Measurements from ENCODE around the gene EXOC7. TPM values are rescaled to one million over a fixed set of nuclear protein-coding genes. Genes with fewer than 3 reads are reported as not detected.

Gene EXOC7
- total RNA-seq, 1 experiment from 2014 or later: 114 TPM

DNA sequence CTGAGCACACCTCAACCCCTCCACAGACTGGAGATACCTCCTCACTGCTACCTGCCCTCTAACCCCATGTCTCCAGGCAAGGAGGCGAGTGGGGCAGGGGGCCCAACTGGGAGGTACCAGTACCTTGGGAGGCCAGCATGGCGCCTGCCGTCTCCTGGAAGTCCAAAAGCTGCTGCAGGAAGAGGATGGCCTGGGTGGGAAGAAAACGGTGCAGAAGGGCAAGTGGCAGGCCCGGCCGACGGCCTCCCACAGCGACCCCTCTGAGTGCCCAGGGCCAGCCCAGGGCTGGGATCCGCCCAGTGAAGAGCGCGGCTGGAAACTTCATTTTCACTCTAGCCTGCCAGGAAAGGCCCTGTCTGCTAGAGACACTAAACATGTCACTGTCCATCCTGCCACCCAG is 16.1 kb downstream of the EXOC7 start:
- ChIA-PET POLR2A (no interaction called here), RAD21 (ENCODE audit: low non-redundant PET in 1 of 2, low total read pairs in 2 of 2, uncharacterized antibody in 2 of 2, unreplicated experiment in 2 of 2) (no interaction called here), CTCF (no interaction called here)
- Histone ChIP-seq H3K4me2 (ENCODE audit: low read length) (no peak overlapping the region), H2AFZ (ENCODE audit: low read depth, low read length, poor library complexity, severe bottlenecking) (no peak overlapping the region), H3K27me3 (ENCODE audit: insufficient read depth, low read length) (no peaks in the 10 kb centered on the region), H3K9me3 (ENCODE audit: control insufficient read depth in 1 of 2, insufficient read depth in 1 of 2, low read depth in 1 of 2, low read length in 2 of 2) (no peaks in the 10 kb centered on the region), H3K9me2 (ENCODE audit: insufficient read depth) (no peaks in the 10 kb centered on the region), H3K79me2 (ENCODE audit: insufficient read depth, low read length) (no peaks in the 10 kb centered on the region), H3K4me1 (ENCODE audit: control insufficient read depth in 1 of 2, insufficient read depth in 2 of 2, low read length in 2 of 2) (no peaks in the 10 kb centered on the region), H3K9ac (ENCODE audit: low read length) (no peak overlapping the region), H4K20me1 (ENCODE audit: insufficient read depth) (no peaks in the 10 kb centered on the region), H3K27ac (ENCODE audit: low read depth, low read length) (no peak overlapping the region), H3K4me3 (replicated peaks in 1 of 2; ENCODE audit: low read depth in 1 of 2, low read length in 2 of 2) (no peak overlapping the region), H3K36me3 (ENCODE audit: control insufficient read depth in 1 of 2, insufficient read depth in 2 of 2, low read length in 2 of 2) (peaks cover 40 to 50% of the 10 kb centered on the region in 2 experiments; a peak in 3 of 4 replicates)
- no TSS peak for BruUV-seq (replicated peaks)
- intact Hi-C loops (cut with micrococcal nuclease): no loop called here
- DNase-seq (ENCODE audit: low read depth, low spot score) (no peak), ATAC-seq (no peak)
- TF ChIP-seq SRF (IDR thresholded peaks at IDR 0.05; ENCODE audit: low read depth): no peak
- no peak for TF ChIP-seq FOSL1 (IDR thresholded peaks at IDR 0.05; ENCODE audit: low read depth)
- TF ChIP-seq, protein P1, sequence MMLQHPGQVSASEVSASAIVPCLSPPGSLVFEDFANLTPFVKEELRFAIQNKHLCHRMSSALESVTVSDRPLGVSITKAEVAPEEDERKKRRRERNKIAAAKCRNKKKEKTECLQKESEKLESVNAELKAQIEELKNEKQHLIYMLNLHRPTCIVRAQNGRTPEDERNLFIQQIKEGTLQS (IDR thresholded peaks at IDR 0.05): no peak
- no peak for TF ChIP-seq YY1 (IDR thresholded peaks at IDR 0.05; ENCODE audit: extremely low read depth, insufficient replicate concordance, low read depth, low read length)
- TF ChIP-seq POLR2A (IDR thresholded peaks at IDR 0.05; ENCODE audit: borderline replicate concordance, extremely low read depth, insufficient read depth, insufficient read length): no peak
- TF ChIP-seq ZNF274 (IDR thresholded peaks at IDR 0.05; ENCODE audit: low read depth, low read length): no peak
- no peak for TF ChIP-seq RAD21 (IDR thresholded peaks at IDR 0.05; ENCODE audit: low read depth)
- no peak for TF ChIP-seq TCF7L2 (IDR thresholded peaks at IDR 0.05; ENCODE audit: borderline replicate concordance, extremely low read depth, insufficient read depth, insufficient read length)
- no peak for TF ChIP-seq EZH2 (IDR thresholded peaks at IDR 0.05)
- TF ChIP-seq EZH2phosphoT487 (IDR thresholded peaks at IDR 0.05; ENCODE audit: borderline replicate concordance): no peak
- no peak for TF ChIP-seq SP1 (IDR thresholded peaks at IDR 0.05; ENCODE audit: low read depth)
- TF ChIP-seq, protein P2, sequence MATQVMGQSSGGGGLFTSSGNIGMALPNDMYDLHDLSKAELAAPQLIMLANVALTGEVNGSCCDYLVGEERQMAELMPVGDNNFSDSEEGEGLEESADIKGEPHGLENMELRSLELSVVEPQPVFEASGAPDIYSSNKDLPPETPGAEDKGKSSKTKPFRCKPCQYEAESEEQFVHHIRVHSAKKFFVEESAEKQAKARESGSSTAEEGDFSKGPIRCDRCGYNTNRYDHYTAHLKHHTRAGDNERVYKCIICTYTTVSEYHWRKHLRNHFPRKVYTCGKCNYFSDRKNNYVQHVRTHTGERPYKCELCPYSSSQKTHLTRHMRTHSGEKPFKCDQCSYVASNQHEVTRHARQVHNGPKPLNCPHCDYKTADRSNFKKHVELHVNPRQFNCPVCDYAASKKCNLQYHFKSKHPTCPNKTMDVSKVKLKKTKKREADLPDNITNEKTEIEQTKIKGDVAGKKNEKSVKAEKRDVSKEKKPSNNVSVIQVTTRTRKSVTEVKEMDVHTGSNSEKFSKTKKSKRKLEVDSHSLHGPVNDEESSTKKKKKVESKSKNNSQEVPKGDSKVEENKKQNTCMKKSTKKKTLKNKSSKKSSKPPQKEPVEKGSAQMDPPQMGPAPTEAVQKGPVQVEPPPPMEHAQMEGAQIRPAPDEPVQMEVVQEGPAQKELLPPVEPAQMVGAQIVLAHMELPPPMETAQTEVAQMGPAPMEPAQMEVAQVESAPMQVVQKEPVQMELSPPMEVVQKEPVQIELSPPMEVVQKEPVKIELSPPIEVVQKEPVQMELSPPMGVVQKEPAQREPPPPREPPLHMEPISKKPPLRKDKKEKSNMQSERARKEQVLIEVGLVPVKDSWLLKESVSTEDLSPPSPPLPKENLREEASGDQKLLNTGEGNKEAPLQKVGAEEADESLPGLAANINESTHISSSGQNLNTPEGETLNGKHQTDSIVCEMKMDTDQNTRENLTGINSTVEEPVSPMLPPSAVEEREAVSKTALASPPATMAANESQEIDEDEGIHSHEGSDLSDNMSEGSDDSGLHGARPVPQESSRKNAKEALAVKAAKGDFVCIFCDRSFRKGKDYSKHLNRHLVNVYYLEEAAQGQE (IDR thresholded peaks at IDR 0.05; ENCODE audit: low read depth): no peak
- no peak for TF ChIP-seq JUND (IDR thresholded peaks at IDR 0.05)
- TF ChIP-seq, protein P3, sequence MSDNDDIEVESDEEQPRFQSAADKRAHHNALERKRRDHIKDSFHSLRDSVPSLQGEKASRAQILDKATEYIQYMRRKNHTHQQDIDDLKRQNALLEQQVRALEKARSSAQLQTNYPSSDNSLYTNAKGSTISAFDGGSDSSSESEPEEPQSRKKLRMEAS (IDR thresholded peaks at IDR 0.05): no peak
- TF ChIP-seq, protein P4, sequence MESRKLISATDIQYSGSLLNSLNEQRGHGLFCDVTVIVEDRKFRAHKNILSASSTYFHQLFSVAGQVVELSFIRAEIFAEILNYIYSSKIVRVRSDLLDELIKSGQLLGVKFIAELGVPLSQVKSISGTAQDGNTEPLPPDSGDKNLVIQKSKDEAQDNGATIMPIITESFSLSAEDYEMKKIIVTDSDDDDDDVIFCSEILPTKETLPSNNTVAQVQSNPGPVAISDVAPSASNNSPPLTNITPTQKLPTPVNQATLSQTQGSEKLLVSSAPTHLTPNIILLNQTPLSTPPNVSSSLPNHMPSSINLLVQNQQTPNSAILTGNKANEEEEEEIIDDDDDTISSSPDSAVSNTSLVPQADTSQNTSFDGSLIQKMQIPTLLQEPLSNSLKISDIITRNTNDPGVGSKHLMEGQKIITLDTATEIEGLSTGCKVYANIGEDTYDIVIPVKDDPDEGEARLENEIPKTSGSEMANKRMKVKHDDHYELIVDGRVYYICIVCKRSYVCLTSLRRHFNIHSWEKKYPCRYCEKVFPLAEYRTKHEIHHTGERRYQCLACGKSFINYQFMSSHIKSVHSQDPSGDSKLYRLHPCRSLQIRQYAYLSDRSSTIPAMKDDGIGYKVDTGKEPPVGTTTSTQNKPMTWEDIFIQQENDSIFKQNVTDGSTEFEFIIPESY (IDR thresholded peaks at IDR 0.05; ENCODE audit: extremely low read depth, insufficient replicate concordance, low read length): no peak
- no peak for TF ChIP-seq CEBPB (IDR thresholded peaks at IDR 0.05; ENCODE audit: low read depth)
- TF ChIP-seq SIN3A (IDR thresholded peaks at IDR 0.05; ENCODE audit: low read depth): no peak
- TF ChIP-seq, protein P5, sequence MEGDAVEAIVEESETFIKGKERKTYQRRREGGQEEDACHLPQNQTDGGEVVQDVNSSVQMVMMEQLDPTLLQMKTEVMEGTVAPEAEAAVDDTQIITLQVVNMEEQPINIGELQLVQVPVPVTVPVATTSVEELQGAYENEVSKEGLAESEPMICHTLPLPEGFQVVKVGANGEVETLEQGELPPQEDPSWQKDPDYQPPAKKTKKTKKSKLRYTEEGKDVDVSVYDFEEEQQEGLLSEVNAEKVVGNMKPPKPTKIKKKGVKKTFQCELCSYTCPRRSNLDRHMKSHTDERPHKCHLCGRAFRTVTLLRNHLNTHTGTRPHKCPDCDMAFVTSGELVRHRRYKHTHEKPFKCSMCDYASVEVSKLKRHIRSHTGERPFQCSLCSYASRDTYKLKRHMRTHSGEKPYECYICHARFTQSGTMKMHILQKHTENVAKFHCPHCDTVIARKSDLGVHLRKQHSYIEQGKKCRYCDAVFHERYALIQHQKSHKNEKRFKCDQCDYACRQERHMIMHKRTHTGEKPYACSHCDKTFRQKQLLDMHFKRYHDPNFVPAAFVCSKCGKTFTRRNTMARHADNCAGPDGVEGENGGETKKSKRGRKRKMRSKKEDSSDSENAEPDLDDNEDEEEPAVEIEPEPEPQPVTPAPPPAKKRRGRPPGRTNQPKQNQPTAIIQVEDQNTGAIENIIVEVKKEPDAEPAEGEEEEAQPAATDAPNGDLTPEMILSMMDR (IDR thresholded peaks at IDR 0.05 in 2 of 3, conservative IDR thresholded peaks at IDR 0.05 in 1 of 3; ENCODE audit: borderline replicate concordance in 1 of 3, insufficient read depth in 1 of 3, low read depth in 2 of 3, low read length in 2 of 3): no peak
- no peak for TF ChIP-seq POLR2AphosphoS5 (IDR thresholded peaks at IDR 0.05; ENCODE audit: low read depth, low read length)
- no peak for TF ChIP-seq CBX3 (IDR thresholded peaks at IDR 0.05; ENCODE audit: low read depth)
